B cell (primary cell): ENCODE data around the gene CNGB1. TPM values are rescaled to one million over a fixed set of nuclear protein-coding genes. Genes with fewer than 3 reads are reported as not detected.

ENCODE experiments used
- ATAC-seq: fragments of 200-7000 bp; cut with Tn5 transposase; one replicate; pipeline ENCODE4 v1.10.0; 2021; ENCODE audit warnings: low read depth, mild to moderate bottlenecking, moderate number of reproducible peaks, moderate library complexity
- CTCF ChIA-PET: fragments of 350-600 bp; sonication (Branson Sonifier 250); formaldehyde crosslinking; loops from one replicate; lab custom pipeline; 2021; ENCODE audit warnings: antibody characterized with exemption, inconsistent platforms; lab: Charles Lee
- POLR2A ChIA-PET: fragments of 350-600 bp; sonication (Branson Sonifier 250); formaldehyde crosslinking; loops from one replicate; lab custom pipeline; 2021; ENCODE audit warnings: antibody characterized with exemption; lab: Charles Lee
- DNase-seq: peaks from one replicate; pipeline ENCODE4 v3.0.0; 2013
- H2AFZ ChIP-seq: 2 replicates; pipeline ENCODE4 v1.6.1; 2012; ENCODE audit warnings: mild to moderate bottlenecking, low read depth, low read length; ENCODE audit not compliant: insufficient read depth, poor library complexity, severe bottlenecking
- H3K27ac ChIP-seq, 2 donors: 1 replicate in 1 of 2; 2 replicates in 1 of 2; pipeline ENCODE4 v1.5.1; 2012 to 2013; ENCODE audit warnings: low read length in 2 of 2, mild to moderate bottlenecking in 2 of 2, moderate library complexity in 1 of 2
- H3K27me3 ChIP-seq, 4 experiments: fragments of 200-600 bp in 1 of 4; sonication (generic) in 1 of 4; replicated peaks in 1 of 4; 1 replicate in 2 of 4; 2 replicates in 2 of 4; pipeline versions ENCODE4 v1.6.1 to v1.7.0; 2013 to 2016; ENCODE audit warnings: low read length in 3 of 4, mild to moderate bottlenecking in 2 of 4, mixed read lengths in 1 of 4, moderate library complexity in 1 of 4; ENCODE audit not compliant: insufficient read depth in 4 of 4, control insufficient read depth in 3 of 4; ENCODE audit errors: control extremely low read depth in 1 of 4
- H3K36me3 ChIP-seq, 2 experiments: replicated peaks in 1 of 2; 1 replicate in 1 of 2; 2 replicates in 1 of 2; pipeline versions ENCODE4 v1.6.1 to v1.7.1; 2013; ENCODE audit warnings: low read length in 1 of 2; ENCODE audit not compliant: insufficient read depth in 2 of 2, control insufficient read depth in 1 of 2; ENCODE audit errors: control extremely low read depth in 1 of 2, extremely low read depth in 1 of 2
- H3K4me1 ChIP-seq, 2 donors: fragments of 200-600 bp in 1 of 2; sonication (generic) in 1 of 2; 1 replicate in 1 of 2; 2 replicates in 1 of 2; pipeline versions ENCODE4 v1.5.1 to v1.6.1; 2013 to 2017; ENCODE audit warnings: low read length in 2 of 2; ENCODE audit not compliant: control insufficient read depth in 2 of 2, insufficient read depth in 2 of 2
- H3K4me2 ChIP-seq: replicated peaks from 2 replicates; pipeline ENCODE3; 2012; ENCODE audit warnings: mild to moderate bottlenecking, low read depth, low read length; ENCODE audit not compliant: poor library complexity, severe bottlenecking
- H3K4me3 ChIP-seq, 5 experiments: fragments of 200-600 bp in 1 of 5; sonication (generic) in 1 of 5; 1 replicate in 3 of 5; 2 replicates in 2 of 5; pipeline versions ENCODE4 v1.5.1 to v1.7.0; 2011 to 2016; ENCODE audit warnings: low read length in 4 of 5, mild to moderate bottlenecking in 4 of 5, low read depth in 2 of 5, control low read depth in 1 of 5, moderate library complexity in 1 of 5; ENCODE audit not compliant: insufficient read depth in 1 of 5; ENCODE audit errors: control extremely low read depth in 1 of 5, extremely low read depth in 1 of 5
- H3K79me2 ChIP-seq: fragments of 200-600 bp; sonication (generic); one replicate; pipeline ENCODE4 v1.6.0; 2016; ENCODE audit warnings: low read length; ENCODE audit not compliant: control insufficient read depth, insufficient read depth
- H3K9ac ChIP-seq: fragments of 200-600 bp; sonication (generic); 2 replicates; pipeline ENCODE4 v1.6.1; 2017; ENCODE audit warnings: mild to moderate bottlenecking, low read length, moderate library complexity
- H3K9me3 ChIP-seq, 3 donors: one replicate each; pipeline versions ENCODE4 v1.6.1 to v1.7.1; 2013; ENCODE audit warnings: low read length in 2 of 3; ENCODE audit not compliant: control insufficient read depth in 2 of 3, insufficient read depth in 1 of 3; ENCODE audit errors: control extremely low read depth in 1 of 3
- H4K20me1 ChIP-seq: 2 replicates; pipeline ENCODE4 v1.6.0; 2012; ENCODE audit warnings: mild to moderate bottlenecking, low read length; ENCODE audit not compliant: insufficient read depth, control insufficient read depth, poor library complexity, severe bottlenecking
- H3K27ac Mint-ChIP-seq: one replicate; pipeline ENCODE4 v1.8.0; 2021; ENCODE audit warnings: mixed read lengths
- H3K27me3 Mint-ChIP-seq: one replicate; pipeline ENCODE4 v1.8.0; 2021; ENCODE audit warnings: mixed read lengths
- H3K4me1 Mint-ChIP-seq: one replicate; pipeline ENCODE4 v1.8.0; 2021; ENCODE audit warnings: mixed read lengths
- H3K4me3 Mint-ChIP-seq: one replicate; pipeline ENCODE4 v1.8.0; 2021; ENCODE audit warnings: mixed read lengths
- H3K9me3 Mint-ChIP-seq: one replicate; pipeline ENCODE4 v1.8.0; 2022; ENCODE audit warnings: mixed read lengths; ENCODE audit not compliant: insufficient read depth
- CTCF ChIP-seq: fragments of 200-600 bp; IDR thresholded peaks from one replicate; pipeline ENCODE4 v1.8.0; 2022; ENCODE audit warnings: antibody characterized with exemption, mild to moderate bottlenecking
- EZH2 ChIP-seq: IDR thresholded peaks from 2 replicates; pipeline ENCODE4 v1.6.1; 2012; ENCODE audit warnings: borderline replicate concordance, low read depth, mild to moderate bottlenecking, moderate library complexity, low read length; ENCODE audit not compliant: insufficient read depth, poor library complexity, severe bottlenecking
- WGBS: methylation state at CpG from one replicate; pipeline ENCODE4 v1.1.5; 2013; ENCODE audit warnings: missing lambda C conversion rate; ENCODE audit not compliant: insufficient coverage; 5-methylcytosine and 5-hydroxymethylcytosine counted together
- intact Hi-C: fragments of 100-400 bp; cut with micrococcal nuclease; formaldehyde crosslinking; loops from one replicate; pipeline ENCODE4 v1.10.0; 2022
- polyA plus RNA-seq: library from polyadenylated mRNA; depleted of rRNA; stranded (reverse); fragments of >200 nt; gene quantifications from 2 replicates; pipeline ENCODE4 v1.2.3, GENCODE V29; 2012
- total RNA-seq, 2 donors: library from RNA; stranded (reverse); fragments of 120-200 nt in 1 of 2; gene quantifications; 1 replicate in 1 of 2; 2 replicates in 1 of 2; pipeline versions ENCODE4 v1.2.3 to v1.2.4, GENCODE V29; 2013 to 2022

The CNGB1 gene
- total and polyA plus RNA-seq, 2 donors (not counting 1 experiment from before 2014, with no cell fraction given): not detected

DNA sequence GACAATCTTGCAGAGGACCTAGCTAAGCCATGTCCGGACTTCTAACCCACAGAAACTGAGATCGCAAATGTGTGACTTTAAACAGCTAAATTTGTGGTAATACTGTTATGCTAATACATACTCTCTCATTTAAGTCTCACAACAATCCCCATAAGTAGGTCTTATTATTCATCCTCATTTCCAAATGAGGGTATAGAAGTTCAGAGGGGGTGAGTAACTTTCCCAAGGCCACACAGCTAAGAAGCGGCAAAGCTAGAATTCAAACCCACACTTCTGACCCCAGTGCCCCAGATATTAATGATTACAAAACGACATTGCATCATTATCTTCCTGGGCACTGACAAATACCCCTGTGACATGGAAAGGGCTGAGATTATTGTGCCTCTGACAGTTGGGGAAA, 81.4 kb downstream of the CNGB1 start:
- POLR2A ChIA-PET: no interaction called here
- Histone ChIP-seq H3K9me3 (no peaks in the 10 kb centered on the region), H3K36me3 (no peaks in the 10 kb centered on the region), H3K4me2 (no peak overlapping the region), H3K4me1 (peaks cover 5 to 7% of the 10 kb centered on the region in 2 donors), H3K9ac (no peak overlapping the region), H3K4me3 (no peak overlapping the region), H3K27me3 (peaks cover 0 to 26% (median 8%) of the 10 kb centered on the region in 4 experiments), H4K20me1 (no peaks in the 10 kb centered on the region), H2AFZ (no peak overlapping the region), H3K27ac (no peak overlapping the region), H3K79me2 (no peaks in the 10 kb centered on the region)
- no peak overlapping the region for H3K27ac Mint-ChIP-seq
- ATAC-seq (no peak), DNase-seq (no peak)
- no peak for TF ChIP-seq EZH2
- intact Hi-C loops: no loop called here
- CTCF ChIA-PET: interaction anchor here (0.7 kb wide), 1 partner anchor 10 kb away, joined by 3 read pairs; no protein-coding TSS in a partner anchor
- no peak overlapping the region for H3K4me3 Mint-ChIP-seq
- H3K27me3 Mint-ChIP-seq: peaks cover 70% of the 10 kb centered on the region
- H3K9me3 Mint-ChIP-seq: no peaks in the 10 kb centered on the region
- WGBS: no CpG with 5 or more reads among the region's 4 CpGs
- peaks cover 7% of the 10 kb centered on the region for H3K4me1 Mint-ChIP-seq

DNA sequence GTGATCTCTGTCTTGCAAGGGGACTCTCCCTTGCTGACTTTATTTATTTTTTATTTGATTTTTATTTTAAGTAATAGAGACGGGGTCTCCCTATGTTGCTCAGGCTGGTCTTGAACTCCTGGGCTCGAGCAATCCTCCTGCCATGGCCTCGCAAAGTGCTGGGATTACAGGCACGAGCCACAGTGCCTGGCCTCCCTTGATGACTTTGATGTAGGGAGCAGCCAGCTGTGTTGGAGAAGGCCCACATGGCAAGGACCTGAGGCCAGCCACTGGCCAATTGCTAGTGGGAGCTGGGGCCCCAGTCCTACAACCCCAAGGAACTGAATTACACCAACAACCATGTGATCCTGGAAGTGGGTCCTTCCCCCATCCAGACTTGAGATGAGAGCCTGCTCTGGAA, 81.8 kb downstream of the CNGB1 start:
- intact Hi-C loops: no loop called here
- Histone ChIP-seq H3K27me3 (peaks cover 0 to 30% (median 10%) of the 10 kb centered on the region in 4 experiments), H2AFZ (no peak overlapping the region), H3K27ac (no peak overlapping the region), H4K20me1 (no peaks in the 10 kb centered on the region), H3K4me2 (no peak overlapping the region), H3K36me3 (no peaks in the 10 kb centered on the region), H3K4me1 (peaks cover 5 to 7% of the 10 kb centered on the region in 2 donors), H3K9me3 (no peaks in the 10 kb centered on the region), H3K9ac (no peak overlapping the region), H3K4me3 (no peak overlapping the region), H3K79me2 (no peaks in the 10 kb centered on the region)
- Mint-ChIP-seq H3K27me3 (peaks cover 73% of the 10 kb centered on the region), H3K27ac (no peak overlapping the region), H3K4me1 (peaks cover 6% of the 10 kb centered on the region), H3K4me3 (no peak overlapping the region), H3K9me3 (no peaks in the 10 kb centered on the region)
- WGBS: 89% methylated on average over 4 of the region's 4 CpGs
- CTCF ChIA-PET: no interaction called here
- DNase-seq (no peak), ATAC-seq (no peak)
- POLR2A ChIA-PET: no interaction called here
- TF ChIP-seq CTCF: no peak
- TF ChIP-seq EZH2: no peak
